GM10847 (cell line): ENCODE data around the gene PHC2.

Experiments used
- POLR2A ChIP-seq: IDR thresholded peaks from 2 replicates; pipeline ENCODE4 v1.6.1; 2011; ENCODE audit not compliant: insufficient read length; ENCODE audit errors: extremely low read depth

Gene PHC2

DNA sequence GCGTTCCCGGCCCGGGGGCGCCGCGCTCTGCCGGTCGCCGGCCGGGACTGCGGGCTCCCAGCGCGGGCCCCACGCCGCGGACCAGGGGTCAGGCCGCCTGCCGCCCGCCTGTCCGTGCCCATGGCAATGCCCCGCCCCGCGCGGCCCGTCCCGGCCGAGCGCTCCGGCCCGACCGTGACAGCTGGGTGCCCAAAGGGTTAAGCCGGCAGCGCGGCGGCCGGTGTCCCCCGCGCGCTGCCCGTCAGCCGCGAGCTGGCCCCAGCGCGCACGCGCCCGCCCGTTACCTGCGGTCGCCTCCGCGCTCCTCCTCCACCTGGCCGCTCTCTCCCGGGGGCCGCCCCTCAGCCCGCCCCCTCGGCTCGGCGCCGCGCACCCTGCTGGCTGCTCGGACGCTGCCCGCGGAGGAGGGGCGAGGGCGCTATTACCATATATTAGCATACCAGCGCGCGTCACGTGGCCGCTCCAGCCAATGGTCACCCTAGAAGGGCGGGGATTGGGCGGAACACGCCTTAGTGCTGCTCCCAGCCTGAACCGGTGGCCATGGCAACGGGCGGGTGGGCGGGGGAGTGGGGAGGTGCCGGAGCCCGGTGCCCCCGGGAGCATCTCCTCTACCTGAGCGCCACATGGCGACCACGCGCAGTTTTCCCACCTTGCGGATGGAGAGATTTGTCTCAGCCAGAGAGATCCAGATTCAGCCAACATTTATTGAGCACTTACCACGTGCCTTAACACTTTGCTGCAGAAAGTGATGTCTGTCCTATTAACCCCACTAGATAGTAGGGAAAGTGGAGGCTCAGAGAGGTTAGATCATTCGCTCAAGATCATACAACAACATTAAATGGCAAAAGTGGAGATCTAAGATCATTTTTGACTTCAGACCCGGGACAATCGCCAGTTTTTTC, at the start of gene PHC2:
PHC2 (minus strand) TSS at position 404 of the 902 bp plus-strand sequence. CDS start 55,556 bp downstream, outside the sequence.
- no peak for TF ChIP-seq POLR2A

DNA sequence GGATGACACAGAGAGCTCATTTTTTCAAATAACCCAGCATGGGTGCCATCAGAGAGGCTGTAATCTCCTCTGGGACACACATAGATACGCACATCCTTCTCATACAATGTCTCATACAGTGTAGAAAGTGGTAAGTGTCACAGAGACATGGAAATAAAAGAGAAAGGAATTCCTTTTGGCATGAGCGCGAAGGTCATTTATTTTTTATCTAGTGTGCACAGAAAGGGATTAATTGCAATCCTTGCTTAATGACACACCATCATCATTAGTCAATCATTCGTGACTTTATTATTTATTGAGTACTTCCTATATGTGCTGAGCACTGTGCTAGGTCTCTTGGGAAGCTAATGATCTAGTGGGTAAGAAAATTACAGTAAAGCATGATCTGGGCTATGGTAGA, 46.6 kb upstream of the PHC2 start:
- TF ChIP-seq POLR2A, result no peak

DNA sequence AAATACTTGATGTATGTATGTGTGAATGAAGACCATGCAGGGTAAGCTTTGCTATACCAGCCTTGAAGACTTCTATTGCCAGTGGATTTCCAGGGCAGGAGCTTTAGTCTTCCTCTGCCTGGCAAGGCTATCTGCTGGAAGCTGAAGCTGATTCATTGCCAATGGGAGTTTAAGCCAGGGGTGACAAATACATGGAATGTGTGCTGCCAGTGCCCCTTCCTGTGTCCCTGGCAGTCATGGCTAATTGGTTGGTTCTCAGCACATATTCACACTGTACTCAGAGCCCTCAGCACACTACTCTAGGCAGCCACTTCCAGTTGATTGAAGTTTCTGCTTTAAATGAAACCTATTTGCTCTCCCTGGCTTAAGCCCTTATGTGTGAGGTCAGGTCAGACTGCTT, 43.0 kb upstream of the PHC2 start:
- TF ChIP-seq POLR2A, result no peak

GRCh38 chr1:33472269-33472980, 41.5 kb upstream of the PHC2 start, which contains the start of gene ZSCAN20:
ZSCAN20 (plus strand) TSS chr1:33472645; CDS start chr1:33479289, 6,644 bp downstream.
- peak; percentile 65 for TF ChIP-seq POLR2A

DNA sequence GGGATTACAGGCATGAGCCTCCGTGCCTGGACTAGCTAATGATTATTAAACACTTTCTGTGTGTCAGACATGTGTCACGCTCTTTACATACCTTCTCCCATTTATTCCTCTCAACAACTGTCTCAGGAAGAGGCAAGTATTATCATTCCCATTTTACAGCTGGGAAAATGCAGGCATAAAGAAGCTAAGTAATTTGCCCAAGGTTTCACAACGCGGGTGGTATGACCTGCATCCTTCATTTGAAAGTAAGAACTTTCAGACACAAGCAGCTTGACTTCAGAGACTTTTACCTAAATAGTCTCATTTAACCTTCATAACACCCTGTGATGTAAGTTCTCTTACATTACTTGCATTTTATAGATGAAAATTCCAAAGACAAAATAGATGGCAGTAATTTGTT, 40.5 kb upstream of the PHC2 start:
- TF ChIP-seq POLR2A, result no peak

DNA sequence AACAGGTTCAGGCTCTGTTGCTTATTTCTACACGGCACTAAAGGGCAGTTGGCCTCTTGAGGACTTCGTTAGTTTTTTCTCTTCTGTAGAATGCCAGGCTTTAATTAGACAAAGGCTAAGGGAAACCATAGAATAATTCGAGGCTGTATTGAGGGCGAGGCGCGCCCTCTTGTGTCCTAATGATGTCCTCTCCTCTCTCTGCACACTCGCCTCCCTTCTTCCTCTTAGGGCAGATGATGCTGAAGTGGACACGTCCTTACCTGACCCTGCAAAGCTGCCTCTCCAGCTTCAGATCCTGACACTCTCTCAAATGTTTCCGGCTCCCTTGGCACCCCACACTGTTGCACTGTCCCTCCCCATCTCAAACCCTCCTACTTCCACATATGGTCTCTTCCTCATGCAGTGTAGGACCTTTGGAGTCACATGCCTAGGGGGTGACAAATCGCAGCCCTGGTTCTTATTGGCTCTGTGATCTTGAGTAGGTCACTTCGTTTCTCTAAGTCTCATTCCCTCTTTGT, 39.7 kb upstream of the PHC2 start:
- TF ChIP-seq POLR2A, result no peak

DNA sequence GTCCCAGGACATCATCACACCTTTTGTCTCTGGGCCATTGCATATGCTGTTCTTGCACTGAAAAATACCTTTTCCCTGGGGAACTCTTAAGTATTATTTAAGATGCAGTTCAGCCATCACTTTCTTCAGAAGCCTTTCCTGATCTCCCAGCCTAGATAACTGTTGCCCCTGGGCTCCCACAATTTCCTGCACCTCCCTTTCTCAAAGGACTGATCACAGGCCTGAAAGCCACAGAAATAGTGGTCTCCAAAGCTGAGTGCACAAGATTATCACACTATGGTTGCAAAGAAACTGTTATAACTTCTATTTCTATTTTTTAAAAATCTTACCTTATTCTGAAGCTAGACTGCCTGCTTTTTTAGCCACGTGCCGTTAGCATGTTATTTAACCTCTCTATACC, 38.8 kb upstream of the PHC2 start:
- TF ChIP-seq POLR2A, result no peak

GRCh38 chr1:33468967-33469366, 38.1 kb upstream of the PHC2 start:
- TF ChIP-seq POLR2A, result no peak

DNA sequence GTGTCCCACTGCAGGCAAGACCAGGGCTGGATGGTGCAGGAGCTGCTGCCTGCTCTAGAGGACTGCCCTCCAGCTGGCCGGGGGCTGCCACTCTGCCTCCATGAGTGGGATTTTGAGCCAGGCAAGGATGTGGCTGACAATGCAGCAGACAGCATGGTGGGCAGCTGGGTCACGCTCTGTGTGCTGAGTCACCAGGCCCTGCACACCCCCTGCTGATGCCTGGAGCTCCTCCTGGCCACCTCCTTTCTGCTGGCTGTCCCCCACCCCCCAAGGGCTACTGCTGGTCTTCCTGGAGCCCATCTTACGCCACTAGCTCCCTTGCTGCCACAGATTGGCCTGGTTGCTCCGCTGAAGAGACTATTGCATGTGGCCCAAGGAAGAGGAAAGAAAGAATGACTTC, 37.6 kb upstream of the PHC2 start:
- TF ChIP-seq POLR2A, result no peak

DNA sequence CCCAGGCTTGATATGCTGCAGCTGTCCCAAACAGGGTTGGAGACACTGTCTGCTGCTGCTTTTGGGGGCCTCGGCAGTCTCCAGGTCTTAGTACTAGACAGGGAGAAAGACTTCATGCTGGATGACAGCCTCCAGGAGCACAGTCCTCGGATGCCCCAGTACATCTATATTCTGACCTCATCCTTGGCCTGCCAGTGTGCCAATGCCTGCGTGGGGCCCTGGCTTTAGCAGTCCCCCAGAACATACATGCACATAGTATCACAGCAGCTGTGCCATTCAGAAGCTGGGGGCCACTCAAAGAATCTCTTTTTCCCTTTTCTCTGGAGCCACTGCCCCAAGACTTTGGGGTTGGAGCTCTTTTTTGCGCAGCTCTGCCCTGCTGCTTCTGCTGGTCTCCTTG, 37.1 kb upstream of the PHC2 start:
- TF ChIP-seq POLR2A, result no peak

DNA sequence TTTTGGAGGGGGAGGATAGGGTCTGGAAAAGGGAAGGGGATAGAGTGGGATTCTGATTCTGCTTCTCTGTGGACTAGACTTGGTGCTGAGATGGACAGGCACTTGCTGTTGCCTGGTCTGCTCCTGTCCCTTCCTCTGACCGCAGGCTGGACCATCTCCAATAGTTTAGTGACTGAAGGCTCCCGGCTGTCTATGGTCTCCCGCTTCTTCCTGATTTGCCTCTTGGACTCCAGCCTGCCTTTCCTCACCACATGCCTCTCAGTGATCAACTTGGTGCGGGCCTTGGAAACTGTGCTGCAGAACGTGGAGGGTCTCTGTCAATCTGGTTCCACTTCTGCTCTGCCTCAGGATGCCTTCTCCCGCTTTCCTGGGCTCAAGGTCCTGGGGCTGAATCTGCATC, 35.3 kb upstream of the PHC2 start:
- TF ChIP-seq POLR2A, result no peak

DNA sequence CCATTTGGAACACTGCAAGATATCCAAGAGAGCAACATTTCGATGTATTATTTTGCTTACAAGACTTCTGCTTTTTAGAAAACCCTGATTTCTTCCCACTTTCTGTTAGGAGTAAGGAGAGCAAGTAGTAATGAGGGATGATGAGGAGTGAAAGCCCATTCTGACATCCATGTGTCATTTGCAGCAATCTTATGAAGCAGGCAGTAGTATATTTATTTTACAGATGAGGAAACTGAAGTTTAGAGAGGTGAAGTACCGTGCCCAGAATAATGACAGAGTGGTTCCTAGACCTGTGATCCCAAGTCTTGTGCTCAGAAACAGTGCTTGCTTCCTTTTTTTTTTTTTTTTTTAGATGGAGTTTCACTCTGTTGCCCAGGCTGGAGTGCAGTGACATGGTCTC, 34.4 kb upstream of the PHC2 start:
- TF ChIP-seq POLR2A, result no peak

GRCh38 chr1:33464552-33464951, 33.7 kb upstream of the PHC2 start:
- no peak for TF ChIP-seq POLR2A

DNA sequence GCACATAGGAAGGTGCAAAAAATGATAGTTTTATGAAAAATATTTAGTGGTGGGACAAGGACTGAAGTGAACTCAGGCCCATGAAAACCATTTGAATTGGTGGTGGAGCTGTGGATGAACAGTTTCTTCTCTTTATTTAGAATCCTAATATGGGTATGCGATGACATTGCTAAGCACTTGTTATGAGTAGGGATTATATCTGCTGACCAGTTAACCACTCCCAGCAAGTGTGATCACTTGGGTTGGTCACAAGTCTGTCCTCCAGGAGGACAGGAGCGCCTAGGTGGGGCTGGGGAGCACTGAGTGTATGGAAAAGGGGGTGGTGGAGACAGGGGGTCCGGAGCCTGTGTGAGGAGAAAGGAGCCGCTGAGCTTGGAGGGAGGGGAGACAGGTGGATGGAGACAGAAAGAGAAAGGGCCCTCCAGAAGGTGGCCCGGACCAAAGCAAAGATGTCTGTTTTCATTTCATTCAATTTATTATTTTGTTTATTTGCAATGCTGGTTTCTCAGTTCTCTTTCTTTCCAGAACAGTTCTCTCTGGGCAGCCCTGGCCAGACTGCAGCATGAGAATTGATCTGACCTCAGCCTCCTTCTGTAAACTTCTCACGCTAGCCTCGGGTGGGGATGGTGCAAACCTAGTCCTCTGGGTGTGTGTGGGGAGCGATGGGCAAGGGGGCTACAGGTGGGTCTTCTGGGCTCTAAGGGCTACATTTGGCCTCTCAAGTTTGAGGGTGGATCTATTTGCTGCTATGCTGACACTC, 31.7 kb upstream of the PHC2 start:
- TF ChIP-seq POLR2A, result no peak

GRCh38 chr1:33460947-33461629, 30.2 kb upstream of the PHC2 start:
- TF ChIP-seq POLR2A, result no peak
